Measurements from ENCODE around the gene FOXF2. TPM values are rescaled to one million over a fixed set of nuclear protein-coding genes. Genes with fewer than 3 reads are reported as not detected.

The FOXF2 gene
- total RNA-seq, 1 experiment from 2014 or later = 8.0 TPM

- BruUV-seq (replicated peaks) = no TSS peak
- peak; percentile 78 for DNase-seq (ENCODE audit: unreplicated experiment)
- POLR2A ChIA-PET = interaction anchor here (0.8 to 2.1 kb wide), 3 partner anchors 12 to 118 kb away, joined by 3 to 6 read pairs (median 4); no protein-coding TSS in a partner anchor
These were observed 47.2 kb downstream of the FOXF2 start for GRCh38 chr6:1436334-1437306.

GRCh38 chr6:1437553-1438406 lies 48.4 kb downstream of the FOXF2 start:
- Mint-ChIP-seq H3K27me3 (ENCODE audit: insufficient read depth, unreplicated experiment) (peaks cover 9% of the 10 kb centered on the region), H3K4me1 (ENCODE audit: insufficient read depth, unreplicated experiment) (peaks cover 19% of the 10 kb centered on the region), H3K4me3 (ENCODE audit: unreplicated experiment) (no peak overlapping the region), H3K9me3 (ENCODE audit: unreplicated experiment) (no peaks in the 10 kb centered on the region), H3K27ac (ENCODE audit: low read depth, unreplicated experiment) (no peak overlapping the region), H3K36me3 (ENCODE audit: insufficient read depth, unreplicated experiment) (no peaks in the 10 kb centered on the region)
- intact Hi-C loops (cut with micrococcal nuclease) = loop anchor here (2.0 kb wide), 2 partner anchors 39 to 41 kb away; no protein-coding TSS in a partner anchor
- BruUV-seq (replicated peaks) = no TSS peak
- ChIA-PET POLR2A (interaction anchor here (2.1 kb wide), 1 partner anchor 115 kb away, joined by 6 read pairs; no protein-coding TSS in a partner anchor), CTCF (interaction anchor here (0.6 to 4.4 kb wide), 11 partner anchors 10 to 716 kb away, joined by 3 to 35 read pairs (median 7); no protein-coding TSS in a partner anchor)
- DNase-seq (ENCODE audit: unreplicated experiment) = no peak
- no peak for TF ChIP-seq CTCF (IDR thresholded peaks at IDR 0.05; ENCODE audit: unreplicated experiment)

More at GRCh38 chr6:1436334-1437306, 47.2 kb downstream of the FOXF2 start:
- no peaks in the 10 kb centered on the region for H3K9me3 Mint-ChIP-seq (ENCODE audit: unreplicated experiment)
- intact Hi-C loops (cut with micrococcal nuclease) = loop anchor here (1.0 to 2.0 kb wide), 4 partner anchors 40 to 639 kb away; no protein-coding TSS in a partner anchor
- H3K36me3 Mint-ChIP-seq (ENCODE audit: insufficient read depth, unreplicated experiment) = no peaks in the 10 kb centered on the region
- peak; percentile 84 for TF ChIP-seq CTCF (IDR thresholded peaks at IDR 0.05; ENCODE audit: unreplicated experiment)
- H3K4me1 Mint-ChIP-seq (ENCODE audit: insufficient read depth, unreplicated experiment) = peaks cover 19% of the 10 kb centered on the region
- CTCF ChIA-PET = interaction anchor here (0.5 to 4.4 kb wide), 35 partner anchors 10 to 843 kb away, joined by 3 to 35 read pairs (median 4); no protein-coding TSS in a partner anchor
- H3K27me3 Mint-ChIP-seq (ENCODE audit: insufficient read depth, unreplicated experiment) = peaks cover 10% of the 10 kb centered on the region
- no peak overlapping the region for H3K4me3 Mint-ChIP-seq (ENCODE audit: unreplicated experiment)
- no peak overlapping the region for H3K27ac Mint-ChIP-seq (ENCODE audit: low read depth, unreplicated experiment)

- CTCF ChIA-PET = interaction anchor here (0.6 to 3.4 kb wide), 5 partner anchors 13 to 717 kb away, joined by 3 to 11 read pairs (median 4); no protein-coding TSS in a partner anchor
- intact Hi-C loops (cut with micrococcal nuclease) = no loop called here
- Mint-ChIP-seq H3K27me3 (ENCODE audit: insufficient read depth, unreplicated experiment) (peaks cover 3% of the 10 kb centered on the region), H3K4me1 (ENCODE audit: insufficient read depth, unreplicated experiment) (peaks cover 19% of the 10 kb centered on the region), H3K27ac (ENCODE audit: low read depth, unreplicated experiment) (no peak overlapping the region), H3K4me3 (ENCODE audit: unreplicated experiment) (no peak overlapping the region), H3K9me3 (ENCODE audit: unreplicated experiment) (no peaks in the 10 kb centered on the region), H3K36me3 (ENCODE audit: insufficient read depth, unreplicated experiment) (no peaks in the 10 kb centered on the region)
- POLR2A ChIA-PET = no interaction called here
- BruUV-seq (replicated peaks) = no TSS peak
- TF ChIP-seq CTCF (IDR thresholded peaks at IDR 0.05; ENCODE audit: unreplicated experiment) = no peak
- DNase-seq (ENCODE audit: unreplicated experiment) = no peak
These were observed 49.1 kb downstream of the FOXF2 start for GRCh38 chr6:1438471-1438881.

Data from MCF 10A (cell line).